GM19351 (cell line): Measurements from ENCODE around the gene ZNF662.

Source experiments
- ATAC-seq: cut with Tn5 transposase; IDR thresholded peaks from one replicate; pipeline ENCODE4 v1.9.1; 2021; ENCODE audit warnings: mild to moderate bottlenecking, moderate library complexity; ENCODE audit not compliant: unreplicated experiment

The ZNF662 gene

GRCh38 chr3:42935472-42935871, 29.5 kb downstream of the ZNF662 start:
- no peak for ATAC-seq

- ATAC-seq = no peak
Measured at GRCh38 chr3:42936157-42936981, 30.4 kb downstream of the ZNF662 start.

- ATAC-seq = no peak
Measured at GRCh38 chr3:42937334-42937733, 31.4 kb downstream of the ZNF662 start.

GRCh38 chr3:42942693-42943092, 36.8 kb downstream of the ZNF662 start:
- no peak for ATAC-seq

GRCh38 chr3:42946050-42946449, 40.1 kb downstream of the ZNF662 start:
- ATAC-seq = peak; percentile 42

GRCh38 chr3:42957573-42957972, 51.6 kb downstream of the ZNF662 start:
- ATAC-seq = no peak

- no peak for ATAC-seq
Measured at GRCh38 chr3:42960282-42960681, 54.3 kb downstream of the ZNF662 start.

GRCh38 chr3:42960786-42961185, 54.8 kb downstream of the ZNF662 start:
- no peak for ATAC-seq

GRCh38 chr3:42961633-42962032, 55.7 kb downstream of the ZNF662 start:
- no peak for ATAC-seq

- no peak for ATAC-seq
Measured at GRCh38 chr3:42963269-42963668, 57.3 kb downstream of the ZNF662 start.

- ATAC-seq = no peak
Measured at GRCh38 chr3:42964266-42964665, 58.3 kb downstream of the ZNF662 start.
